ENCODE results near the gene KCNMA1.

DNA sequence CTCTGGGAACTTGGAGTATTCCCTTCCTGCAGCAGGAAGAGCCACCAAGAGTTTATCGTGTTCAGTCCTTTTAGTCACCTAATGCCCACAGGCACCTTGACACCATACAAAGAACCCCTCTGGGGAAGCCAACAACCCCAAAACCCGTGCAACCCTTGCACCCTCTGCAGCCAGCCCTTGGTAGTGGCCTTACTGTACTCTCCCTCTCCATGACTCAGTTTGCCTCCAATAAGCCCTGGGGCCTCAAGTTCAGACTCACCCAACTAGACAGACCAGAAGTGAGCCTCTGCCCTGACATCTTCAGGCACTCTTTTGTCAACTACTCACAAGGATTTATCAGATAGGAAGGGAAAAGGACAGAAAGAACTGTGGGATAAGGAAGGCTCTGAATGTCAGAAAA lies 30.9 kb downstream of the KCNMA1 start:
- TF ChIP-seq CTCF (IDR thresholded peaks at IDR 0.05), result no peak
- no peak for TF ChIP-seq POLR2AphosphoS5 (IDR thresholded peaks at IDR 0.05; ENCODE audit: insufficient read depth in 1 of 2, low read depth in 1 of 2)
- TF ChIP-seq POLR2A (IDR thresholded peaks at IDR 0.05), result no peak

Measured in vagina (tissue), 2 donors.